NCI-H146 (cell line): ENCODE measurements around the gene TM4SF1.
A peak's percentile ranks its signal among the peaks of the same experiment; 100 is the strongest.
"Not testable (repeated sequence)": the region's sequence is repeated elsewhere in the genome, so short reads cannot be mapped to it uniquely, and the experiment has no call there.

ENCODE experiments used
- DNase-seq: peaks from one replicate; lab custom pipeline; 2025; lab: John Stamatoyannopoulos, UW

TM4SF1 gene

GRCh38 chr3:149343951-149344350 is 33.5 kb downstream of the TM4SF1 start:
- peak; percentile 75 for DNase-seq

DNA sequence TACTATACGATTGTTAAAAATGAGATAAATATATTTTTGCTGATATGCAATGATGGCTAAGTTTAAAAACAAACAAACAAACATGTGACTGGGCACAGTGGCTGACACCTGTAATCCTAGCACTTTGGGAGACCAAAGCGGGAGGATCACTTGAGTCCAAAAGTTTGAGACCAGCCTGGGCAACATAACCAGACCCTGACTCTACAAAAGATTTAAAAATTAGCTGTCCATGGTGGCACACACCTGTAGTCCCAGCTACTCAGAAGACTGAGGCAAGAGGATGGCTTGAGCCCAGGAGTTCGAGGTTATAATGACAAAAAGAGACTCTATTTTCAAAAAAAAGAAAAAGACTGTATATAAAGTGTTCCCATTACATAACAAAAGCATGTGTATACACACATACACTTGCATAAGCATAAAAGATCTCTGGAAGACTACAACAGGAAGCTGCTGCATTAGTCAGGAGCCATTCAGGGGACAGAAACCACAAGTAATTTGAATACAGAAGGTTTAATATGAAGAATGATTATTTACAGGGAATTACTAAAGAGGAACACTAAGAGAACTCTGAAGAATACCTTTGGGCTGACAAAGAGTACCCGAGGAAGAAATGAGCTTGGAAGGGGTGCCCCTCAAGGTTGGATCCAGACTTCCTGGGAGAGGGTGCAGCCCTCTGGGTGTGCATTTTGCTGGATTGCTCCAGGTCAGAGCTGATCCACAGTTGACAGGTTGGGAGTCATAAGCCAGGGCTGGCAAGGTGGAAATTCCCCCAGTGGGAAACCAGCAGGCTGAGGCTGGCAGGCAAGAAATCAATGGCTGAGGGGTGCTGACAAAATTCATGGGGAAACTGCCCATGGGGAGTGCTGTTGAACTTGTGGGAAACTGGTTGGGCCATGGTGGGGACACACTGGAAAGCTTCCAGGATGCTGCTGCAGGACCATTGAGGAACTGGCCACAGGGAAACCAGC is 34.8 kb downstream of the TM4SF1 start:
- DNase-seq: peak; percentile 8

GRCh38 chr3:149340310-149340933 is 37.0 kb downstream of the TM4SF1 start:
- DNase-seq: peak; percentile 95

DNA sequence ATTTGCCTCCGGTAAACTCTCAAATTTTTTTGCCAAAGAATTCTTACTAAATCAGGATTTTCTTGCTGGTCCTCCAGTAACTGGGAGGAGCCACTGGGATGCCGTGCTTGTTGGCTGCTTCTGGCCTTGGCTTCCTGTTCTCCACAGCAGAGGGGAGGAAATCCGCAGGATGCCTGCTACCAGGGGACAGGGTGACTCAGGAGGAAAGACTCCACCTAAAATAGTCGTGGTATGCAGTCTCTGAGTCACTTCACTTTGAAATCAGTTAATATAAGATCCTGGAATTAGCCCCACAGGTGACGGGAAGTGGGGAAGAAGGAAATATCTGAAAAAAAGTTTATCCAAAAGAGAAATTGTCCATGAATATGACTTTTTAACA is 37.5 kb downstream of the TM4SF1 start:
- peak; percentile 93 for DNase-seq

- DNase-seq: not testable (repeated sequence)
Observed at GRCh38 chr3:149337486-149337885, 40.0 kb downstream of the TM4SF1 start.

GRCh38 chr3:149336925-149337324 is 40.5 kb downstream of the TM4SF1 start:
- DNase-seq: no peak

- DNase-seq: no peak
Observed at GRCh38 chr3:149333176-149333859, 44.1 kb downstream of the TM4SF1 start, which contains the start of gene TM4SF18. TM4SF18 (minus strand) TSS chr3:149333636; CDS start chr3:149333382, 254 bp downstream.

- DNase-seq: no peak
Observed at GRCh38 chr3:149332771-149333170, 44.7 kb downstream of the TM4SF1 start.

DNA sequence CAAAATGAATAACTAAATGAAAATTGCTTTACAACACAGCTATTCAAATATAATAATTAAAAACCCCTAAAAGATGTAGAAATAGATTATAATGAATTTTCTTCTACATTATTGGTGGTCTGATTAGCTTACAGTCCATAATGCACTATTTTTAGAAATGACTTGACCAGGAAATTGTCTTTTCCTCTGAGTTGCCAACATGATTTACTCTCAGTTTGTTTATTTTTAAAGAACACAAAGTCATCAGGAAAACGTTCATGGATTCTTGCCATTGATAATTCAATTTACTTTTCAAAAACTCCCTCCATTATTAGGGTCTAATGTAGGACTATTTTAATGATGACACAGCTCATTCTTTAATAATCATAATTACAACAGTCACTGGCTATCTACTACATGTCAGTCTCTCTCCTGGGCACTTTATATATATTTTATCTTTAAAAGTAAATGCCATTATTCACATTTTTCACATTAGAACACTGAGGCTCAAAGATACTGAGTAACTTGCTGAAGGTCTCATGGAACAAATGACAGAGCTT is 45.2 kb downstream of the TM4SF1 start:
- DNase-seq: no peak

DNA sequence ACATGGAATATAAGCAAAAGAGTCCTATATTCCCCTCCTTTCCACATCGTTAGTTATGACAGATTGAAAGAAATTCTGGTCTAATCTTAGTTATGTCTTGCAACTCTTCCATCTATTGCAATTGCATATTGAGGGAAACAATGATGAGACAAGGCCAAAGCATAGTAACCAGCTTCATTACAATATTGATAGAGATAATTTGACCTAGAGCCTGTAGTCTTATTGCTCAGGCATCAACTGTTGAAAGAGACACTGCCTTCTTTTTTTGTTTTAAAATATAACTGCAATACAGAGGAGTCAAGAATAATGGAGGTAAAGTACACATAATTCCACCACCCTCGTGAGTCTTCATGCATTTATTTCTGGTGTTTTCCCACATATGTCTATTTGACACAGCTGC is 46.1 kb downstream of the TM4SF1 start:
- DNase-seq: no peak

- no peak for DNase-seq
Observed at GRCh38 chr3:149330609-149331331, 46.7 kb downstream of the TM4SF1 start.

DNA sequence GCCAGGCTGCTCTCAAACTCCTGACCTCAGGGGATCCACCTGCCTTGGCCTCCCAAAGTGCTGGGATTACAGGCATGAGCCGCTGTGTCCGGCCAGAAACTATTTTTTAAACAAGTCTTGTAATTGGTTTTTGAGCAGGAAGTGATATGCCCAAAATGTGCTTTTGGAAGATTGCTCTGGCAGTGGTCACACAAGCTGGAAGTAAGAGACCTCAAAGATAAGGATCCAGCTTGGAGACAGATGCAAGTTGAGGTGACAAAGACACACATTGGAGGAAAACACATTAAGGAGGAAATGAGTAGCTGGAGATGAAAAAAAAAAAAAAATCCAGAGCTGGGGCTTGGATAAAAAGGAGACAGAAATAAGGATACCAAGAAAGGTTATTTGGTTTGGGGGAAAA is 50.3 kb downstream of the TM4SF1 start:
- no peak for DNase-seq

DNA sequence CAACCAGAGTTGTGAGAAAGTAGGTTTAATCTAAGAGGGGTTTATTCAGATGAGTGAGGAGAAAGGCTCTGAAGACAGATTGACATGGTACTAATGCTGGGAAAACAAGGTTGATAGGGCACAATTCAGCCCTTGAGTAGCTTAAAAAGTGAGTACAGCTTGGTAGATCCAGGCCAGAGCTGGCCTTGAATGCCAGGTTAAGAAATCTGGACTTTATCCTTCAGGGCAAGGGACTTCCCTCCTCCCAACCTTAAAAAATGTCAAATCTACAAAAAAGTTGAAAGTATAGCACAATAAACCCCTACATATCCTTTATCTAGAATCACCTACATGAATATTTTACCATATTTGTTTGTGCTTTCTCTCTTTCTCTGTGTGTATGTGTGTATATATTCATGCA is 51.9 kb downstream of the TM4SF1 start:
- DNase-seq: no peak

DNA sequence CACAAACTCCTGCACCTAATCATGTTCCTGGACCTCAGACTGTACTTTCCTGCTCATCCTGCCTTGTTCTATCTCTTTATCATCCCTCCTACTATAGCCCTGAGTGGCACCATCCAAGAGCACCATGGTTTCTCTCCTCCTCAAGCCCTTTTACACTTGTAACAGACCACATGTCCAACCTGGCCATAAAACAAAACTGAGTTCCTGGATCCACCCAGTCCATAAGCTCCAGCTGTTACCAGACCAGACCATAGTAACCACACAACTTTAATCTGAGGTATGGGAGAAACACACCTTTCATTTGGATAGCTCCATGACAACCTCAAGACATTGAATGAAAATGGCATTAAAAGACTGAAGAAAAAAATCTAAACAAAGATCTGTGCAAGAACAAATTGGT is 53.1 kb downstream of the TM4SF1 start:
- DNase-seq: no peak

DNA sequence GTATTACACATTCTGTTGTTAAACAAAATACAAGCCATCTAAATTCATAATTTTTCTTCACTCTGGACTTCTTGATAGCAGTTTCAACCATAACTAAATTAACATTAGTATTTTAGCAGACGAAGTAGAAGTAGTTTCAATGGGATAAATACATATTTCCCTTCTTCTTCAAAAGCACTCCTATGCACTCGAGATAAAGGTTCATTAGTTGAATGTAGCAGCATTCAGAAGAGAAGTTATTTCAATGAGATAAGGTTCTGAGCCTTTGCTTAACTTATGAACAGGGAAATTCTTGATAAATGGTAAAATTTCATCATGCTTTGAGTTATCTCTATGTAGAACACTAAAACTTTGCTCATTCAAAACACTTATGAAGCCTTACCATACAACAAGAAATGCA is 55.8 kb downstream of the TM4SF1 start:
- DNase-seq: no peak

DNA sequence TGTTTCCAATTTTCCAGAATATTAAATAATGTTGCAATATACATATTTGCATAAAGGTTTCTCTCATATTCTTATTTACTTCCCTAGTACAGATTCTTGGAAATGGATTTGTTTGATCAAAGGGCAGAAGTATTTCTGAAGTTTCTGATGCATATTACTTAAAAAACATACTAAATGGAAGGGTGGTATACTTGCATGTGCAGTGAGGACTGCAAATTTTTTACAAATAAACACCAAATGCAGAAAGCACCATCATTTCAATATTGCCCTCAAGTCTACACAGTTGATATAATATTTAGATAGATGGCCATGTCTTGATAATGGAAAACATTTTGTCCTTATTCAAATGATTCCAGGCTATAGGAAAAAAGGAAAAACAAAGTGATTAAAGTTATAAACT is 56.3 kb downstream of the TM4SF1 start:
- DNase-seq: no peak

DNA sequence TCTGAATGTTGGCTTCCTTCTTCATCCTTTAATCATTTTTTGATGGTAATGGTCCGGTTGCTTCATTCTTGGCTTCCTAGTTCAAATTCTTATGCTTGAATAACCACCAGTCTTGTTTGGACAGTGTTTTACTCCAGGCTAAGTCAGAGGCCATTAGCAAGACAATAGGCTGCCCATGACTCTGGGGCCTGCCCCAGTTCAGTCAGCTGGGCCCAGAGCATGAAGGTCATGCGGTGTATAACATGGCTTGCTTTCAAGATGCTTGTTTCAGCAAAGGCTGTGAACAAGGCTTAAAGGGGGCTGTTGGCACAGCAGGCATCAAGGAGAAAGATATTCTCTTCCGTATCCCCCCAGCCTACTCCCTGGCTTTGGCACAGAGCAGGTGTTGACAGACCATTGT is 57.7 kb downstream of the TM4SF1 start:
- peak; percentile 84 for DNase-seq
